PC-3 (cell line): ENCODE measurements around the gene ITM2C.

Experiments used
- CTCF ChIP-seq: fragments of 300-600 bp; sonication (generic); conservative IDR thresholded peaks from 2 replicates; pipeline ENCODE4 v1.5.1; 2017; ENCODE audit warnings: antibody characterized with exemption, low read depth, mild to moderate bottlenecking, low read length
- EZH2 ChIP-seq: fragments of 300-600 bp; sonication (generic); IDR thresholded peaks from one replicate; pipeline ENCODE4 v1.6.1; 2017; ENCODE audit warnings: antibody characterized with exemption, mild to moderate bottlenecking, low read length; ENCODE audit not compliant: unreplicated experiment

- TF ChIP-seq CTCF (no peak), EZH2 (no peak)
These were observed 7.6 kb downstream of the ITM2C start for GRCh38 chr2:230872151-230872967.
